ENCODE results near the gene DIPK1C. TPM values are rescaled to one million over a fixed set of nuclear protein-coding genes. Genes with fewer than 3 reads are reported as not detected.

Gene DIPK1C
- total and polyA plus RNA-seq, 9 of the 15 experiments (the other 6 are each of a cell fraction or from before 2014, with no cell fraction given), result 0.04 to 0.32 (median 0.15) TPM; not detected in 2

- TF ChIP-seq ZNF592 (IDR thresholded peaks at IDR 0.05) (no peak), ZC3H8 (IDR thresholded peaks at IDR 0.05) (no peak), ZNF655 (CRISPR knock-in tag; IDR thresholded peaks at IDR 0.05) (no peak)
Observed at GRCh38 chr18:74434466-74434865, 22.6 kb downstream of the DIPK1C start (continued).

- H3K9me1 ChIP-seq (ENCODE audit: control insufficient read depth, insufficient read depth, low read length), result no peaks in the 10 kb centered on the region
- no peaks in the 10 kb centered on the region for H3K36me3 ChIP-seq (ENCODE audit: control insufficient read depth, insufficient read depth, low read length)
- H3K27ac ChIP-seq (ENCODE audit: extremely low read depth, low read depth, low read length), result no peak overlapping the region
- no peaks in the 10 kb centered on the region for H3K79me2 ChIP-seq (ENCODE audit: control insufficient read depth, insufficient read depth, low read length)
- WGBS (ENCODE audit: insufficient coverage, low coverage, missing lambda C conversion rate), result 8% methylated on average over 12 of the region's 15 CpGs
- POLR2A ChIA-PET, result no interaction called here
- H2AFZ ChIP-seq (ENCODE audit: low read depth, low read length), result 0 out of 2 replicates have a peak overlapping the region, but pooled peaks have one; percentile 44
- DNase-seq (ENCODE audit: extremely low read depth in 1 of 4, low spot score in 3 of 4) (peak in 1 of 4 experiments; percentile 5), FAIRE-seq (no peak), ATAC-seq (peak; percentile 44; the same call in 1 of the 3 replicates)
- H4K20me1 ChIP-seq (replicated peaks; ENCODE audit: control insufficient read depth, insufficient read depth, low read length), result no peaks in the 10 kb centered on the region
- no peak overlapping the region for H3K4me3 ChIP-seq
- H3K27me3 ChIP-seq (ENCODE audit: control insufficient read depth in 2 of 2, insufficient read depth in 2 of 2, low read length in 2 of 2), result peaks cover 7 to 43% of the 10 kb centered on the region in 2 experiments
- no TSS peak for BruUV-seq (replicated peaks)
- CTCF ChIA-PET (ENCODE audit: low intra/inter-chr PET ratio), result no interaction called here
- no peak for TF ChIP-seq MYBL2 (IDR thresholded peaks at IDR 0.05; ENCODE audit: low read depth)
- no peak for TF ChIP-seq MYBL2 (CRISPR knock-in tag; IDR thresholded peaks at IDR 0.05; ENCODE audit: borderline replicate concordance)
- TF ChIP-seq ZBTB26 (CRISPR knock-in tag; IDR thresholded peaks at IDR 0.05), result no peak
- no peak for TF ChIP-seq ZBTB12 (CRISPR knock-in tag; IDR thresholded peaks at IDR 0.05)
- intact Hi-C loops (cut with micrococcal nuclease), result no loop called here
- H3K9me3 ChIP-seq (replicated peaks; ENCODE audit: control insufficient read depth, insufficient read depth, low read depth, low read length), result no peaks in the 10 kb centered on the region
- H3K4me2 ChIP-seq (ENCODE audit: insufficient read depth, low read length), result no peak overlapping the region
- in situ Hi-C loops (cut with MboI), result no loop called here
- no peaks in the 10 kb centered on the region for H3K4me1 ChIP-seq (replicated peaks in 1 of 2; ENCODE audit: control insufficient read depth in 2 of 2, insufficient read depth in 2 of 2, low read length in 2 of 2)
- H3K9ac ChIP-seq (ENCODE audit: insufficient read depth in 1 of 2, low read depth in 2 of 2, low read length in 2 of 2), result no peak overlapping the region
Observed at GRCh38 chr18:74430806-74431571, 26.1 kb downstream of the DIPK1C start.
